OCI-LY1 (cell line): ENCODE data around the gene DAAM1.

Experiments
- H2AFZ ChIP-seq: fragments of 200-600 bp; sonication (generic), shearing (Covaris generic); 2 replicates; pipeline ENCODE4 v1.6.0; 2014; ENCODE audit warnings: antibody characterized with exemption, mild to moderate bottlenecking, low read length
- H3F3A ChIP-seq: fragments of 200-600 bp; sonication (generic), shearing (Covaris generic); 2 replicates; pipeline ENCODE4 v1.6.0; 2014; ENCODE audit warnings: mild to moderate bottlenecking, antibody characterized with exemption, low read length, moderate library complexity; ENCODE audit not compliant: insufficient read depth
- H3K27ac ChIP-seq: fragments of 200-600 bp; sonication (generic); 2 replicates; pipeline ENCODE4 v1.5.1; 2014; ENCODE audit warnings: low read length, mixed run types, mild to moderate bottlenecking, low read depth; ENCODE audit not compliant: poor library complexity, severe bottlenecking
- H3K27me3 ChIP-seq: fragments of 200-600 bp; sonication (generic); 2 replicates; pipeline ENCODE4 v1.6.0; 2014; ENCODE audit warnings: antibody characterized with exemption, mild to moderate bottlenecking, low read length, moderate library complexity; ENCODE audit not compliant: insufficient read depth
- H3K36me3 ChIP-seq: fragments of 200-600 bp; sonication (generic); 2 replicates; pipeline ENCODE4 v1.6.1; 2014; ENCODE audit warnings: mild to moderate bottlenecking, antibody characterized with exemption, low read length, moderate library complexity, mixed read lengths; ENCODE audit not compliant: insufficient read depth
- H3K4me1 ChIP-seq: fragments of 200-600 bp; sonication (generic); 2 replicates; pipeline ENCODE4 v1.5.1; 2014; ENCODE audit warnings: mild to moderate bottlenecking, low read length, moderate library complexity; ENCODE audit not compliant: insufficient read depth, severe bottlenecking
- H3K4me2 ChIP-seq: fragments of 200-600 bp; sonication (generic), shearing (Covaris generic); 2 replicates; pipeline ENCODE4 v1.6.1; 2014; ENCODE audit warnings: low read length
- H3K4me3 ChIP-seq: fragments of 200-600 bp; sonication (generic); 2 replicates; pipeline ENCODE4 v1.5.1; 2014; ENCODE audit warnings: low read length, low read depth, mild to moderate bottlenecking, mixed read lengths; ENCODE audit not compliant: poor library complexity, severe bottlenecking
- H3K79me2 ChIP-seq: fragments of 200-600 bp; shearing (Covaris generic); 2 replicates; pipeline ENCODE4 v1.6.1; 2016; ENCODE audit warnings: mixed run types, low read length, mixed read lengths; ENCODE audit not compliant: insufficient read depth
- H3K9ac ChIP-seq: fragments of 200-600 bp; sonication (generic), shearing (Covaris generic); 2 replicates; pipeline ENCODE4 v1.6.1; 2014; ENCODE audit warnings: mild to moderate bottlenecking, low read length, mixed read lengths
- H3K9me2 ChIP-seq: fragments of 200-600 bp; sonication (generic), shearing (Covaris generic); 2 replicates; pipeline ENCODE4 v1.6.1; 2014; ENCODE audit warnings: low read depth, mild to moderate bottlenecking, low read length, mixed read lengths
- H3K9me3 ChIP-seq: fragments of 200-600 bp; shearing (Covaris generic); 2 replicates; pipeline ENCODE4 v1.6.1; 2014; ENCODE audit warnings: low read length, mixed read lengths
- H4K20me1 ChIP-seq: fragments of 200-600 bp; sonication (generic), shearing (Covaris generic); 2 replicates; pipeline ENCODE4 v1.6.0; 2016; ENCODE audit warnings: mild to moderate bottlenecking, low read length; ENCODE audit not compliant: insufficient read depth
- CTCF ChIP-seq: fragments of 200-600 bp; sonication (generic), shearing (Covaris generic); IDR thresholded peaks from 2 replicates; pipeline ENCODE4 v1.5.1; 2017; ENCODE audit warnings: mild to moderate bottlenecking, antibody characterized with exemption, low read length, moderate library complexity, mixed read lengths
- EZH2 ChIP-seq: fragments of 200-600 bp; sonication (generic), shearing (Covaris generic); IDR thresholded peaks from 2 replicates; pipeline ENCODE4 v1.8.0; 2017; ENCODE audit warnings: borderline replicate concordance, mixed run types, mild to moderate bottlenecking, antibody characterized with exemption, low read length, moderate library complexity, mixed read lengths

The DAAM1 gene

DNA sequence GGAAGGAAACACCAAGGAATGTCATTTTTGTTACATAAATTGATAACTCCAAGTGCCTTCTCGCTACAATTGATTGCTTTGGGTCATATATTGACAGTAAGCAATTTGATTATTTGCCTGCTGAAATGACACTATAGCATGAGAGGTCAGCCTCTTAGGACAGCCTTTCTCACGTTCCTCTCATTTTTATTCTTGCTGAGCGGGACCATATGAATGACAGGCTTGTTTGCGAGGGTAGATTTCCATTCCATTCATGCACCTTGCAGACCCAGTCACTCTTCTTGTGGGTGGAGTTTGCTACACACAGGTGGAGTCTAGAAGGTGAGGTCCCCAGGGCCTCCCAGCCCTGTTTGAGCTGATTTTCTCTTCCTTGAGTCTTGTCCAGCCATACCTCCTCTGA is 27.3 kb downstream of the DAAM1 start:
- H3K4me1 ChIP-seq: peaks cover 45% of the 10 kb centered on the region
- H3K27me3 ChIP-seq: no peaks in the 10 kb centered on the region
- no peak overlapping the region for H3K27ac ChIP-seq
- no peaks in the 10 kb centered on the region for H3F3A ChIP-seq
- TF ChIP-seq CTCF (no peak), EZH2 (no peak)
- H3K4me2 ChIP-seq: no peak overlapping the region
- no peaks in the 10 kb centered on the region for H4K20me1 ChIP-seq
- no peaks in the 10 kb centered on the region for H3K9me3 ChIP-seq
- H2AFZ ChIP-seq: no peak overlapping the region
- H3K4me3 ChIP-seq: no peak overlapping the region
- H3K9ac ChIP-seq: no peak overlapping the region
- H3K79me2 ChIP-seq: peaks cover 98% of the 10 kb centered on the region
- H3K9me2 ChIP-seq: no peaks in the 10 kb centered on the region
- H3K36me3 ChIP-seq: peaks cover 15% of the 10 kb centered on the region

GRCh38 chr14:59217011-59217410 is 28.5 kb downstream of the DAAM1 start:
- H2AFZ ChIP-seq: no peak overlapping the region
- peaks cover 32% of the 10 kb centered on the region for H3K4me1 ChIP-seq
- H3F3A ChIP-seq: no peaks in the 10 kb centered on the region
- TF ChIP-seq EZH2 (no peak), CTCF (no peak)
- H3K27me3 ChIP-seq: no peaks in the 10 kb centered on the region
- no peak overlapping the region for H3K27ac ChIP-seq
- no peak overlapping the region for H3K4me2 ChIP-seq
- no peaks in the 10 kb centered on the region for H4K20me1 ChIP-seq
- no peak overlapping the region for H3K9ac ChIP-seq
- H3K9me3 ChIP-seq: no peaks in the 10 kb centered on the region
- H3K36me3 ChIP-seq: peaks cover 23% of the 10 kb centered on the region
- H3K79me2 ChIP-seq: peaks cover 97% of the 10 kb centered on the region
- H3K4me3 ChIP-seq: no peak overlapping the region
- no peaks in the 10 kb centered on the region for H3K9me2 ChIP-seq

DNA sequence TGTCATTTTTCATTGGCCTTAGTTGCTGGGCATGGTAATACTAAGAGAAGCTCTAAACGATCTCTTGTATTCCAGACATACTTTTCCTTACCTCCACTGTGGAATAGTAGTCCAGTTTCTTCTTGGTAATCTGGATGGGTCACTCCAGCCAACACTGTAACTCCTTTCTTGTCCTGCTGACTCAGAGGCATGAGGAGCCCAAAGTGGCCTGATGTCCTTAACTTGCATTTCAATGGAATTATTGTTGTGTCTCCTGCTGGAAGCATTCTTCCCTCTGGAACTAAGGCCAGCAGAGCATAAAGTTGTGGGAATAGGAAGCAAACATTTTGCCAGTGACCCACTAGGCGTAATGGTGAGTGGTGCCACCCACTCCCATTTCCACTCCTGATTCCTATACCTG is 33.1 kb downstream of the DAAM1 start:
- no peak overlapping the region for H3K4me3 ChIP-seq
- H3K79me2 ChIP-seq: peaks cover 96% of the 10 kb centered on the region
- no peak overlapping the region for H3K4me2 ChIP-seq
- H3K9me3 ChIP-seq: no peaks in the 10 kb centered on the region
- H3K4me1 ChIP-seq: no peaks in the 10 kb centered on the region
- H3K27me3 ChIP-seq: no peaks in the 10 kb centered on the region
- no peak overlapping the region for H3K27ac ChIP-seq
- H3F3A ChIP-seq: no peaks in the 10 kb centered on the region
- H2AFZ ChIP-seq: no peak overlapping the region
- H3K36me3 ChIP-seq: peaks cover 29% of the 10 kb centered on the region
- no peaks in the 10 kb centered on the region for H3K9me2 ChIP-seq
- H3K9ac ChIP-seq: no peak overlapping the region
- TF ChIP-seq CTCF: no peak
- no peak for TF ChIP-seq EZH2
- no peaks in the 10 kb centered on the region for H4K20me1 ChIP-seq
